CD4-positive, alpha-beta T cell treated with Interleukin-6 at 100 ng/mL for 8 hours (primary cell): ENCODE measurements around the gene GATB.

Source experiments
- DNase-seq: peaks from one replicate; pipeline ENCODE4 v3.0.0-alpha.2; 2020; ENCODE audit warnings: mixed read lengths, low spot score

GATB gene

DNA sequence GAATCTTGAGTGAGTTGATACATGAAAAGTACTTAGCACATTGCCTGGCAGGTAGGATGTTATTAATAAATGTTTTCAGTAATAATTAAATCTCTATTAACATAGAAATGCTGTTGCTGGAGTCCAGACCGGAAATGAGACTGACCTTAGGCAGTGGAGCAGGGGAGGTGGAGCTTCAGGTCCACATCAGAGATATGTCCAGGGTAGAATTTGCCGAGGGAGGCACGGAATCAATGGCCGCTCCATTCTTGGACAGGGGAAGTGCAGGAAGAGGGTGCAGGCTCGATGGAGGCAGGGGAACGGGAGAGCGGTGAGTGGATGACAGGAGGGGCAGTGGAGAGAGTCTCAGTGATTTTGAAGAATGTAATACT lies 107.3 kb downstream of the GATB start:
- DNase-seq, result no peak

DNA sequence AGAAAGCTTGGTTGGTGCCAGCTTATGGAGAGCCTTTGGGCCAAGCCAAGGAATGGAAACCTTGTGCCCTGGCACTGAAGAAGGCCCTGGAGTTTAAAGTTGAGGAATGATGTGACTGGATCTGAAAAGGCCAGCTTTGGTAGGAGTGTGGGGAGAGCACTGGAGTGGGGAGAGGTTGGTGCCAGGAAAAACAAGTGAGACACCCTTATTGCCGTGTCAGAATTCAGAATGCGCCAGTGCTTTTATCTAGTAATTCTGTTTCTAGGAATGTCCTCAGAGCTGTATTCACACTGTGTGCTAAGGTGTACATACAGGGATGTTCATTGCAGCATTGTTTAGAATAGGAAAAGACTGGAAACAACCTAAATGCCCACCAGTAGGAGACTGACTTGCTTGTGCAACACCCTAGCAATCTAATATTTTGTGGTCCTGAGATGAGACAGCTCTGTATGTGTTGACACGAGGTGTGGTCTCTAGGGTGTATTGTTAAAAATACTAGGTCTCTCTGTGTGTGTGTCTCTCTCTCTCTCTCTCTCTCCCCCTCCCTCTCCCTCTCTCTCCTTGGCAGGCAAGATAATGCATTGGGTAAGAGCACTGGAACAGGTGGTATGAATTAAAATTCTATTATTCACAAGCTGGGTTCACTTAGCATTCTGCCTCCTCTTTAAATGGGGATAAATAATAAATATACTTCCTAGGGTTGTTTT lies 107.8 kb downstream of the GATB start:
- no peak for DNase-seq

DNA sequence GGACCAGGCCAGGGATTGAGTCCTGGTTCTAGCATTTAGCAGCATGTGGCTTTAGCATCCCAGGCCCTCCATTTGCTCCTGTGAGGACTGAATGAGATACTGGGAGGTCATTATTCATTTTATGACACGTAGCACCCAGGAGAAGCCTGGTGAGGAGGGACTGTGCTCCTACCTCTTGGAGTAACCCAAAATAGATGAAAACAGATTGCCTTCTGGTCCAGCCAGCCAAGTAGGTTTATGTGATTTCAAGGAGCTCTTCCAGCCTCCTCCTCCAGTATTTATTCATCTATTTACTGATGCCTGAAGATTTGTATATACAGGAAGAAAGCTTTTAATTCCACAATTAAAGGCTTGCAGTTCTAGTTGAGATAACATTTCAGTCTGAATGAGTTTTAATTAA lies 109.3 kb downstream of the GATB start:
- no peak for DNase-seq

DNA sequence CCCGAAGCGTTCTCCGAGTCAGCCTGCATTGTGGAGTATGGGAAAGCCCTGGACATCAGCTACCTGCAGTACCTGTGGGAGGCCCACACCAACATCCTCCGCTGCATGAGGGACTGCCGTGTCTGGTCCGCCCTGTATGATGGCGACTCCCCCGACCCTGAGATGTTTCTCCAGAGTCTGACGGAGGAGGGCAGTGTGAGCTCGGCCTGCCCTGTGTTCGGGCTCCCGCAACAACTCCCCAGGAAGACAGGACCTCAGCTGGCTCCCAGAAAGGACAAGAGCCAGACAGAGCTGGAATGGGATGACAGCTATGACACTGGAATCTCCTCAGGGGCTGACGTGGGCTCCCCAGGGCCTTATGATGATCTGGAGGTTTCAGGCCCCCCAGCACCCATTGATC lies 111.3 kb downstream of the GATB start:
- no peak for DNase-seq

DNA sequence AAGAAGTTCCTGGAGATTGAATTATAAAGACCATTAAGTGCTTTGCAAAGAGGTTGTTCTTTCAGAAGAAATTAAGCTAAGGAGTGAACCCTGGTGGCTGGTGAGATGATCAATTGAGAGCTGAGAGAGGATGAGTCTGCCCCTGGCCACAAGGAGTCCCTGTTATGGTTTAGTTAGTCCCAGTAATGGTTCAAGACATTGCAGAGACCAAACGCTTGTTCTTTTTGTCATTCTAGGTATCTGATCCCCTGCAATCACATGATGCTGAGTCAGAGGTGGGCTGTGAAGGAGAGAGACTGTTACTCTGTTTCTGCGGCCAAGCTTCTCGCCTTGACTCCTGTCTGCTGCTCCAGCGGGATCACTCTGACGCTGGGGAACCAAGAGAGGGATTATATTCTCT lies 114.5 kb downstream of the GATB start:
- DNase-seq, result no peak

DNA sequence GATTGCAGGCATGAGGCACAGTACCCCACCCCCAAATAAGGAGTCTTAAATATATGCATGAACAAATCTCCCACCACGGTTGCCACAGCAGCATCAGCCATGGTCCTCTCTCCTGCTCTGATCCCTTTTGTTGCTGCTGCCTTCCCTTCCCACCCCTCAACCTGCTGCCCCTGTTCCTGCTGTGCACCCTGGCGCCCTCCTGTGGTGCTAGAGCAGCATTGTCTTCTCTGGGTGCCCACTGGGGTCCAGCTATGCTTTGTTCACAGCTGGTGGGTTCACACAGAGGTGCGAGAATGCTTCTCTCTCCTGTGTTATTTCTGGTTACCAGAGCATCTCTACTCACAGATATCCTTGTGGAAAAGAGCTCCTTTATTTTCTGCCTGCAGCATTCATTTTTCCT lies 116.2 kb downstream of the GATB start:
- DNase-seq, result no peak

DNA sequence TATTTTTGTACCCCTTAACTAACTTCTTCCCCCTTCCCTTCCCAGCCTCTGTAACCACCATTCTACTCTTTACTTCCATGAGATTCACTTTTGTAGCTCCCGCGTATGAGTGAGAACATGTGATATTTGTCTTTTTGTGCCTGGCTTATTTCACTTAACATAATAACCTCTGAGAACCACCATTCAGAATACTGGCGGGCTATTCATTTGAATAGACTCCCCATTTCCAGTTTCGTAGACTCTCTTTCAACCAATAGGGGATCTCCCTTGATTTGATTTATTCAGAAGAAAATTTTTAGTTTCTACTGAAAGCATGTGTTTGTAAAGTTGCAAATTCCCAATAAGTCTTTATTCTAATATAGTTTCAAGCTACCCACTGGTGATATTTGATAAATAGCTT lies 117.2 kb downstream of the GATB start:
- DNase-seq, result no peak

DNA sequence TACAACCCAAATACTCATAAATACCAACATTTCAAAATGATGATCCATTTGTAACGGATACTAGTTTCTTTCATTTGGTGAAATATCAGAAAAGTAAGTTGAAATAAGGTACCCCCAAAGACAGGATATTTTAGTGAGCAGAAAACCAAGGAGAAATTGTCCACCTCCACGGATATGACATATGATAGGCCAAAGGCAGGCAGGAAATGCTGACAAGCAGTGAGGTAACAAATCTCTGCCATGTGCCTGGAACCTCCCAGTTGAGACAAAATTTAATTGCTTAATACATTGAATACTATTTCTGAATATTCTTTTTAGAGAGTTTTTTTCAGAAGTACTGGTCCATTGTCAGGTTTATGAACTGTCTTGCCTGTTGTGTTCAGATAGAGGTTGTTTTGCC lies 118.8 kb downstream of the GATB start:
- no peak for DNase-seq

DNA sequence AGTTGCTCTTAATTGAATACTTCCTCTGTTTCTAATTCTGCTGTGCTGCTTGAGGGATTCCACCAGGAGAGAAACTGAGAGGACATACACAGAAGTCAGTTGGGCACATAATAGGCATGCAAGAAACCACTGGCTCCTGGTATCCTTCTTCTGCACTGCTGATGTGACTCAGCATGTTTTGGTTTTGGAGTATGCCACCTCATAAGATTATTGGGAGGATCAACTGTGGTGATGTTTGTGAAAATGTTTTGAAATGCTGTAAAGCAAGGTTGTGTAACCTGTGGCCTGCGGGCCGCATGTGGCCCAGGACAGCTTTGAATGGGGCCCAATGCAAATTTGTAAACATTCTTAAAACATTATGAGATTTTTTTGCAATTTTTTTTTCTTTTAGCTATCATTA lies 119.6 kb downstream of the GATB start:
- no peak for DNase-seq

DNA sequence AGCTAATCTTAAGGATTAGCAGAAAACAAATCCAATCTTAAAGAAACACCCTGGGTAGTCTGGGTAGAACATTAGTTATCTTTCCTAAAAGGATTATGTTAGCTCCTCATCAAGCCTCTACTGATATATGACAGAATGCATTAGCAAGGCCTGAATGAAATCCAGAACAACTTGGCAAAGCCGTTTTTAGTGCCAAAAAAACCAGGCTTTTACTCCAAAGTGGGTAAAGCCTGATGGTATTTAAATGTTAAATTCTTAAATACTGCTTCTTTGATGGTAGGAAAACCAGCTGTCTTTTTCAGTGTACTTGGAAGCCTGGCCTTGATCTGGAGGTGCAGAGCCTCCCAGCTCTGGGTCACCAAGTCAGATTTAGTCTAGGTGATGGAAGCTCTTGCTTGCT lies 120.4 kb downstream of the GATB start:
- no peak for DNase-seq

DNA sequence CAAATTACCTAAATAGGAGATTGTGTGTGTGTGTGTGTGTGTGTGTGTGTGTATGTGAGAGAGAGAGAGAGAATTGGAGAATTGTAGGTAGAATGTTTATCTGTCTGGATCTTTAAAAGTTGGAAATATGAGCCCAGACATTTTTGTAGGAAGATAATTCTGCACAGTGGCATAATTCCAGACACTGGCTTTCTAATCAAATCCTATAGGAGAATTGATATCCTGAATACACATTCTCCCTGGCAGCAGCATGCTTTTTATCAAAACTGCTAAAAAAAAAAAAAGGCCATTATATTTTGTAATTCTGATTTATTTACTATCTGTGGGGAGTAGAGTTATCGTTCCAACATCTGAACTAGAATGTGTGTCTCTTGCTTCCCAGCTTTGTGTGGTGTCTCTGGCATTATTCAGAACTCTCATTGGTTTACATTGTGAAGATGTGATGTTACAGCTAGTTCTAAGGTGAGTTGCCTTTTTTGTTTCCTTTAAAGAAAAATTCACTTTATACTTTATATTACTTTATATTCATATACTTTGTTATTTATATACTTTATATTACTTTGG lies 122.4 kb downstream of the GATB start:
- DNase-seq, result no peak

DNA sequence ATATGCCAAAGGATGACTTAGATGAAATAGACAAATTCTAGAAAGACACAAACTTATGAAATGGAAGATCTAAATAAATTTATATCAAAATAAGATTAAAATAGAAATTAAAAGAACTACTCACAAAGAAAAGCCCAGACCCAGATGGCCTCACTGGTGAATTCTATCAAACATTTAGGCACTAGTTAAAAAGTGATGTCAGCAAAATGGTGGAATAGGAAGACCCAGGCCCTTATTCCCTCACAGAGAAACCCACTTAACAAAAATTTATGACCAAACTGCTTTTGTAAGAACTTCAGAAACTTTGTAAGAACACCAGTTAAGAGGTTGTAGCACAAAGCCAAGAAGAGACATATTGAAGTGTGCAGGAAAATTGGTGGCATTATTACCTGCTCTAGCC lies 129.5 kb downstream of the GATB start:
- DNase-seq, result no peak

DNA sequence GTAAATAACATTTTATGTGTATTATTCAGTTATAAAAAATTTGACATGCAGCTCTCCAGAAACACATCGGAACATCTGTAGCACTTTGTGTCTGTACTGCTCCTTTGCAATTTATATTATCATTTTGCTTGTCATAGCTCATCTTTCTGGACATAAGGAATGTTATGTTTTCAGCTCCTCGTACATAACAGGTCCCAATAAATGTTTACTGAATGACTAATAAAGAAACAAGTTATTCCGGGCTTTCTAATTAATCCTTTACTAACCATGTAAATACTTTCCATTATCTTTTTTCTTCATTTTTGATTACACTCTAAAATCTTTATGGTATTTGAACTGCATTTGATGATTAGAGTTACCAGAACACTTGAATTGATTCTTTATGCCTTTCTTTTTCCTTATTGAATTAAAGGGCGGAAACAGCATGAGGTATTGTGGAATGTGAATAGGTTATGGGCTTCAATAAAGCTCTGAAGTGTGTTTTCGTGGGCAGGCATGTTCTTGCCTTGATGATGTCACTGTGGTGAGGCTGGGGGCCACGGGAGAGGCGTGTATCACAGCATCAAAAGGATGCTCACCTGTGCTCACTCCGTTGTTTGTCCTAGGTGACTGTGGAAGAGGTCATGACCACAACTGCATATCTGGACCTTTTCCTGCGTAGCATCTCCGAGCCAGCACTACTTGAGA lies 131.6 kb downstream of the GATB start:
- DNase-seq, result no peak

DNA sequence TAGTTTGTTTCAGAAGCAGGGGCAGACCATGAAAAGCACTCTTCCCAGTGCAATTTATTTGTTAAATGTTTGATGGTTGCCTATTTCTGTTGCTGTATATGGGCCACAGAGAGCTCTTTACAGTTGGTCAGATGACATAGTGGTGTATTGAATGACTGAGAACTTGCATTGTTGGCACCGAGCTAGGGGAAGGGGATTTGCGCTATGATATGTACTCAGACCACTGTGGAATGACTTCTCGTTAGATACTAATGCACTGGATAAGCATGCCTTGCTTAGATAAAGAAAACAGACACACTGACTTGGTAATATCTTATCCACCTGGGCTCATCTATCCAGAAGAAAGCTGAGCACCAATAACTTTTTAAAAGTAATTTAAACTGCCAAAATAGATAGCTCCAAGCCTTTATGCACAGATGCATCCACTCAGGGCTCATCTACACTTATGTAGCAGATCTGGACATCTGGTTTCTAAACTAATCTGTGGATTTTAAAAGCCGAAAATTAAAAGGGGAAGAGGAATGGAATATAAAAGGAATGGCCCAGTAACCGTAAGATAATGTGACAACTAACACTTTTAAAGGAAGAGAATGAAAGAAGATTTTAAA lies 132.7 kb downstream of the GATB start:
- no peak for DNase-seq

DNA sequence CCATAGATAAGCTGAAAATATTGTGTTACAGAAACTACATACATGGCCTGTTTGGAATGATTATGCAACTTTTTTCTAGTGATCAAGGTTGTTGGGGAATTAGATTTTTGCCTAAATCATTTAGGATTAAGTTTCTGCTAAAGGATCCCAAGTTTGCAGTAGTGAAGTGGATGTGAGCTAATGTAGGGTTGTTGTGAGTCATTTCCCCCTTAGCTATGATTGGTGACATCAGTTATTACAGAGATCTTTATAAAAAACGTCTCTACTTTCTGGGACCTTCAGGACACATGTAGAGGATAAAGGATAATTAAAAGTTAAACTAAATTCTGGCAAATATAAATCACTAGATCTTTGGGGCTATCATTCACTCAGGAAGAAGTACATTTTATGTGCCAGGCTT lies 133.3 kb downstream of the GATB start:
- no peak for DNase-seq

DNA sequence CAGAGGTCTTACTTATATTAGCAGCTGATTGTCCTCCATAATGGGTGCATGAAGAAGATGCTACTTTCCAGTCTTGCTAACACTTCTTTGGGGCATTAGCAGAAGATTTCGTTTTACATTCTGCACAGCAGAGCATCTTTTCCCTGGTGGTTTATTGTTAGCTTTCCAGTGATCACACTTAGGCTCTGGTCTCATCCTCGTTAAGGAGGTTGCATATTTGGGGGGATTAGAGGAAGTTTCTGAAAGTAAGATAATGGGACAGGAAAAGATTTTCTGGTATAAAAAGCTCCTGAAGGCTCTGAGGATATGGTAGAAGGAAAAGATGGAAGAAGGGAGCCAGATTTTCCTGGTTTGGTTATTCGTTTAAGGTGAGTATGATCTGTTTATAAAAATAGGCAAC lies 134.1 kb downstream of the GATB start:
- DNase-seq, result no peak

DNA sequence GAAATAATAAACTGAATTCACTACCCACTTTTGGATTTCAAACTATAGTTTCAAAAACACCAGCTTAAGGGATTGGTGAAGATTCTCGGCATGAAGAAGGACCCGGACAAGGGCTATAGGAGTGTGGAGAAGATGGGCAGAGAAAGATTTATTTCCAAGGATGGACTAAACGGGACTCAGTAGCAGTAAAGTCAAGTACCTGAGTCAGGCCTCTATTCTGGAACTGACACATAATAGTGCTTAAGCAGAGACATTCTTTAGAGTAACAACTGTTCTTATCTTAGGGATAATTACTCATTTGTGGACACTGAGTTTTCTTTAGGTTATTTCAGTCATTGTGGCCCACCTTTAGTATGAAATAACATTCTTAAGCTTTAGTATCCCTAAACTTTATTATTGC lies 134.6 kb downstream of the GATB start:
- DNase-seq, result no peak

DNA sequence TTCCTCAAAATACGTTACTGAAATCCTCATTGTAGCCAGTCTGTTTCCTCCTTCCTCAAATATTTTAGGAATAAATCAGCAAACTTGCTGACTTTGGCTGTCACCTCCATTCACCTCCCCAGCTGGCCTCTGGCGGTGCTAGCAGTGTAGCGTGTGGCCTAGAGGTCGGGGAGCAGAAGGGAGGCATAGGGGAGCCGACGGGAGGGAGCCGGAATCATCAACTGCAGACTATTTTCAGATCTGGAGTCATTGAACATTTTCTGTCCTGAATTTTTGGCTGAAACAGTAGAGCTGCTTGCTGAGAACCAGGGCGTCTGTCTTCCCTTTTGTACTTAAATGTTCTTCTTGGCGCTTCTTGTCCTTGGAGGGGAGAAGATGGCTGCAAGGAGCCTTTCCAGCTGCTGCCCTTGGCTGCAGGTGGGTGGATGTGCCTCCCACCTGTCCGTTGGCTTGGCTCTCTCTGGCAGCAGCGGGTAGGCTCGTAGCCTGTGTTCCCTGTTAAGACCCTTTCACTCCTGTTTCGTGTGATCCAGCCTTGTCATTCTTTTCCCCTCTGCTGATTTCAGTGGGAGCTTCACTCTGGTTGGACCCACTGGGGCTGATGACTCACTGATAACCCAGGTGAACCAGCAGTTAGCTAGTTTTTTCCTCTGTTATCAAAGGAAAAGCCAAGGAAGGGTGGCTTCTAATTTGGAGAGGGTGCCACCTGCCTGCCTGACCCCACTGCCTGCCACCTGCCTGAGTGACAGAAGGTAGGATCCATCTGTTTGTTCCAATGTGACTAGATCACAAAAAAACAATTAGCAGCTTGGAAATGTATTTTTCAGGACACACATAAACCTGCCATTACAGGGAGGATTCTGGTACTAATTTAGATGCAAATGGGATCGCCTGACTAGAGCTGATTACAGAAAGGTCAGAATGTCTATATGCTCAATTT lies 135.9 kb downstream of the GATB start:
- DNase-seq, result no peak
